Mesodermal cell (in vitro differentiated cells): ENCODE results near the gene SFMBT2.

Experiments
- H3K27ac ChIP-seq: 2 replicates; pipeline ENCODE4 v1.7.0; 2013; ENCODE audit warnings: mild to moderate bottlenecking, low read depth, low read length, moderate library complexity; ENCODE audit not compliant: severe bottlenecking
- H3K36me3 ChIP-seq: 2 replicates; pipeline ENCODE4 v1.7.1; 2013; ENCODE audit warnings: mild to moderate bottlenecking, low read length, moderate library complexity; ENCODE audit not compliant: control insufficient read depth, insufficient read depth
- H3K4me1 ChIP-seq: one replicate; pipeline ENCODE4 v1.7.1; 2013; ENCODE audit warnings: mild to moderate bottlenecking, low read length; ENCODE audit not compliant: insufficient read depth, control insufficient read depth, poor library complexity, severe bottlenecking
- H3K4me3 ChIP-seq: 2 replicates; pipeline ENCODE4 v1.7.0; 2013; ENCODE audit warnings: low read length, control low read depth, mild to moderate bottlenecking; ENCODE audit not compliant: insufficient read depth, poor library complexity, severe bottlenecking; ENCODE audit errors: extremely low read depth
- H3K9me3 ChIP-seq: 2 replicates; pipeline ENCODE4 v1.7.1; 2013; ENCODE audit warnings: mild to moderate bottlenecking, low read length, moderate library complexity; ENCODE audit not compliant: control insufficient read depth
- WGBS, 2 experiments: methylation state at CpG; one replicate each; pipeline ENCODE4 v1.1.5; 2013; ENCODE audit warnings: missing lambda C conversion rate in 2 of 2; ENCODE audit not compliant: insufficient coverage in 2 of 2; 5-methylcytosine and 5-hydroxymethylcytosine counted together

SFMBT2 gene

GRCh38 chr10:7281429-7281828 is 129.4 kb downstream of the SFMBT2 start:
- WGBS, 2 experiments = 90 to 100% methylated on average over 2 to 5 of the region's 6 CpGs
- H3K4me3 ChIP-seq = no peak overlapping the region
- no peaks in the 10 kb centered on the region for H3K9me3 ChIP-seq
- H3K36me3 ChIP-seq = no peaks in the 10 kb centered on the region
- H3K4me1 ChIP-seq = no peaks in the 10 kb centered on the region
- no peak overlapping the region for H3K27ac ChIP-seq

GRCh38 chr10:7279303-7279702 is 131.5 kb downstream of the SFMBT2 start:
- Histone ChIP-seq H3K36me3 (no peaks in the 10 kb centered on the region), H3K9me3 (no peaks in the 10 kb centered on the region), H3K4me1 (no peaks in the 10 kb centered on the region), H3K4me3 (no peak overlapping the region), H3K27ac (no peak overlapping the region)
- 67 to 97% methylated on average over 2 to 4 of the region's 5 CpGs for WGBS, 2 experiments

DNA sequence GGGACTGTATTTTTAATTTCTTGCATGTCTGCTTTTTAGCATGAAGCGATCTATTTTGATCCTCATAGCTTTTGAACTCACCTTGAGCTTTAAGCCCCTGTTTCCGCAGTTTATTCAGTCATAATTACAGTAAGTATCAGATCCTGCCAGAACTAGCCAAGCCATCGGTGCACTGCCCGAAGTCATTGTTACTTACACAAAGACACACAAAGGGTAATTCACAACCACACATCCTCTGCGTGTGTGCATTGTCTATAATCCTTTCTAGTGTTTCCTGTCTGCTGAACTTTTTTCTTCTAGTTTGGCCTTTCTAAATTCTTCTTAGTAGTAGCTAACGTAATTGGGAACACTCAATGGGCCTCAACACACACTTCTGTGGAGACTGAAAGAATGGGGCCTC is 133.0 kb downstream of the SFMBT2 start:
- Histone ChIP-seq H3K36me3 (no peaks in the 10 kb centered on the region), H3K4me1 (no peaks in the 10 kb centered on the region), H3K4me3 (no peak overlapping the region), H3K27ac (no peak overlapping the region), H3K9me3 (no peaks in the 10 kb centered on the region)
- WGBS, 2 experiments = 86 to 88% methylated on average over 5 to 6 of the region's 6 CpGs

- 86% methylated on average over 1 of the region's 2 CpGs; no CpG with 5 or more reads in 1 of the 2 experiments for WGBS, 2 experiments
- Histone ChIP-seq H3K4me3 (no peak overlapping the region), H3K4me1 (no peaks in the 10 kb centered on the region), H3K36me3 (no peaks in the 10 kb centered on the region), H3K9me3 (no peaks in the 10 kb centered on the region), H3K27ac (no peak overlapping the region)
Measured at GRCh38 chr10:7277432-7277831, 133.4 kb downstream of the SFMBT2 start.

GRCh38 chr10:7275761-7276440 is 134.9 kb downstream of the SFMBT2 start:
- Histone ChIP-seq H3K36me3 (no peaks in the 10 kb centered on the region), H3K4me3 (no peak overlapping the region), H3K9me3 (no peaks in the 10 kb centered on the region), H3K27ac (no peak overlapping the region), H3K4me1 (no peaks in the 10 kb centered on the region)
- 94 to 97% methylated on average over 10 of the region's 12 CpGs for WGBS, 2 experiments

DNA sequence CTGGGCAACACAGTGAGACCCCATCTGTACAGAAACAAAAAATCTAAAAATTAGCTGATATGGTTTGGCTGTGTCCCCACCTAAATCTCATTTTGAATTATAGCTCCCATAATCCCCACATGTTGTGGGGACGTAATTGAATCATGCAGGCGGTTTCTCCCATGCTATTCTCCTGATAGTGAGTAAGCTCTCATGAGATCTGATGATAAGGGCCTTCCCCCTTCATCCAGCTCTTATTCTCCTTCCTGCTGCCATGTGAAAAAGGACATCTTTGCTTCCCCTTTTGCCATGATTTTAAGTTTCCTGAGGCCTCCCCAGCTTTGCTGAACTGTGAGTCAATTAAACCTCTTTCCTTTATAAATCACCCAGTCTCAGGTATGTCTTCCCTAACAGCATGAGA is 136.5 kb downstream of the SFMBT2 start:
- 80 to 100% methylated on average over 2 of the region's 2 CpGs for WGBS, 2 experiments

GRCh38 chr10:7272008-7272407 is 138.8 kb downstream of the SFMBT2 start:
- Histone ChIP-seq H3K36me3 (no peaks in the 10 kb centered on the region), H3K27ac (no peak overlapping the region), H3K4me3 (no peak overlapping the region), H3K4me1 (peaks cover 2% of the 10 kb centered on the region), H3K9me3 (no peaks in the 10 kb centered on the region)
- 83 to 96% methylated on average over 4 of the region's 4 CpGs for WGBS, 2 experiments

More for the DNA sequence above, 136.5 kb downstream of the SFMBT2 start:
- no peak overlapping the region for H3K27ac ChIP-seq
- H3K36me3 ChIP-seq = no peaks in the 10 kb centered on the region
- H3K9me3 ChIP-seq = no peaks in the 10 kb centered on the region
- H3K4me3 ChIP-seq = no peak overlapping the region
- H3K4me1 ChIP-seq = peaks cover 2% of the 10 kb centered on the region

DNA sequence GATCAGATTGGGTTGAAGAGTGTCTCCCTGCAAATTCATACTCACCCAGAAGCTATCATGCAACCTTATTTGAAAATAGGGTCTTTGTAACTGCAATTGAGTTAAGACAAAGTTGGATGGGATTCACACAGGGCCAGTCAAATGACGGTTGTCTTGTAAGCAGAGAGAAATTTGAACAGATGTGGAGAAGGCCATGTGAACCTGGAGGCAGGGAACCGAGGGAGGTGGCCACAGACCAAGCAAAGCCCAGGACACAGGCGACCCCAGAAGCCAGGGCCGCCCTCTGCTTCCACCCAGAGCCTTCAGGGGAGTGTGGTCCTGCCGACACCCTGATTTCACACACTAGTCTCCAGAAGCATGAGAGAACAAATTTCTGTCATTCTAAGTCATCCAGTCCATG is 140.8 kb downstream of the SFMBT2 start:
- Histone ChIP-seq H3K4me1 (peaks cover 2% of the 10 kb centered on the region), H3K4me3 (no peak overlapping the region), H3K9me3 (no peaks in the 10 kb centered on the region), H3K27ac (no peak overlapping the region), H3K36me3 (no peaks in the 10 kb centered on the region)
- WGBS, 2 experiments = 68 to 75% methylated on average over 4 to 5 of the region's 5 CpGs

DNA sequence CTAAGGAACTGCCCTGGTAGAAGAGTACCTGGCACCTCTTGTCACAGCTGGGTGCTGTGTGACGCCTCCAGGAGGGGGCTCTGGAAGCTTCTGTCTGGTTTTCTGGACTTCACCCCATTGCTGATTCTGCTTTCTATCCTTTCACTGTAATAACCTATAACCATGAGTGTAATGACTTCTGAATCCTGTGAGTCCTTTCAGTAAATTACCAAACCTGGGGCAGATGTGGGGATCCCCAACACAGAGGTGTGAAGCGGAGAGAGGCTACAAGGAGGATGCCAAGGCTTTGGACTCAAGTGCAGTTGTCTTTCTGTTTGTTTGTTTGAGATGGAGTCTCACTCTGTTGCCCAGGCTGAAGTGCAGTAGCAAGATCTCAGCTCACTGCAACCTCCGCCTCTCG is 143.7 kb downstream of the SFMBT2 start:
- Histone ChIP-seq H3K27ac (no peak overlapping the region), H3K4me3 (no peak overlapping the region), H3K4me1 (peaks cover 7% of the 10 kb centered on the region), H3K36me3 (no peaks in the 10 kb centered on the region), H3K9me3 (no peaks in the 10 kb centered on the region)
- 81 to 93% methylated on average over 3 to 4 of the region's 4 CpGs for WGBS, 2 experiments

DNA sequence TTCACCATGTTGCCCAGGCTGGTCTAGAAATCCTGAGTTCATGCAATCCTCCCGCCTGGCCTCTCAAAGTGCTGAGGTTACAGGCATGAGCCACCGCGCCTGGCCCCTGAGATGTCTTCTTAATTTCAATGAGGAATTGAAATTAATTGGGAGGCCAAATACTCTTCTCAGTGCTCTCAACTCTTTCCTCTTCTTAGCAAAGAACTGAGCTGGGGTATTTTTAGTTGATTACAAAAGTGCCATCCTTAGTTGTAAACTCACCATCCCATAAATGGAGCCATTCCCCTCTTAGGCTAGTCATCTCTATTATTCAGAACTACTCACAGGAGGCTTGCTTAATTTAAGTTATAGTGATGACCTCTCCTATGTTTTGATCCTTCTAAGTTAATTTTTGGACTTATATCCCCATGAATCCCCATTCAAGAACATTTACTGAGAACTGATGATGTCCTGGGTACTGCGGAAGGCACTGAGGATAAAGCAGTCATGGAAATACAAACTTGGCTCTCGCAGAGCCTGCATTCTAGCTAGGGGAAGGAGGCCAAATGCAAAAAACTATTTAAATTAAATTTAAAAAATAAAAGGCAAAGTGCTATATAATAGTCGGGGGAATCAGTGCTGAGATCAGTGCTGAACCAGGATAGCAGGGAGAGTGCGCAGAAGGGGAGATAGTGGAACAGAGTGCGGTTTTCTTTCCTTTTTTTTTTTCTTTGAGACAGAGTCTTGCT is 145.3 kb downstream of the SFMBT2 start:
- WGBS, 2 experiments = 93 to 100% methylated on average over 2 to 3 of the region's 8 CpGs
- no peak overlapping the region for H3K4me3 ChIP-seq
- H3K36me3 ChIP-seq = no peaks in the 10 kb centered on the region

DNA sequence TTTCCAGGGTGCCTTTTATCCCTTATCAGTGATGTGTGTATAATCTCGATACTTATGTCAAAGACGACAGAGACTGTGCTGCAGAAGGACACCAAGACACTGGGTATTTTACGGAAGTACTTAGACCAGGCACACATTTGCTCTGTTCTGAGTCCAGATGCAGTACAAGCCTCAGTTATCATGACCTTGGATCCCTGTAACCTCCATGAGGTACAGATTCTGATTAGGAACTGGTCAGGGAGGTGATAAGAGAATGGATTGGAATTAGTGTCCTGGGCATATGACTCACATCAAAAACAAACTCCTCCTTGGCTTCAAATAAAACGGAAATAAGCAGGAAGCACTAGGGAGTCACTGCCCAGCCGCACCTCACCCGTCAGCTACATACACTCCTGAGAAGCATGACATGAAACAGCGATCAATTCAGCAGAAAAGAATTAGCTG is 146.5 kb downstream of the SFMBT2 start:
- Histone ChIP-seq H3K9me3 (no peaks in the 10 kb centered on the region), H3K27ac (no peak overlapping the region), H3K4me3 (no peak overlapping the region), H3K36me3 (no peaks in the 10 kb centered on the region), H3K4me1 (peaks cover 4% of the 10 kb centered on the region)
- 96 to 97% methylated on average over 3 to 7 of the region's 7 CpGs for WGBS, 2 experiments

More for the DNA sequence above, 145.3 kb downstream of the SFMBT2 start:
- Histone ChIP-seq H3K4me1 (peaks cover 7% of the 10 kb centered on the region), H3K9me3 (no peaks in the 10 kb centered on the region), H3K27ac (no peak overlapping the region)
